Kidney epithelial cell (primary cell): ENCODE data around the gene ARF1. TPM values are rescaled to one million over a fixed set of nuclear protein-coding genes. Genes with fewer than 3 reads are reported as not detected.

Experiments used
- DNase-seq: peaks from one replicate; pipeline ENCODE4 v3.0.0-alpha.2; 2010; ENCODE audit warnings: low read depth
- H3K27me3 ChIP-seq: 2 replicates; pipeline ENCODE4 v1.6.0; 2011; ENCODE audit warnings: low read length; ENCODE audit not compliant: control insufficient read depth, insufficient read depth
- H3K36me3 ChIP-seq: 2 replicates; pipeline ENCODE4 v1.5.1; 2011; ENCODE audit warnings: low read length; ENCODE audit not compliant: control insufficient read depth, insufficient read depth
- H3K4me3 ChIP-seq: 2 replicates; pipeline ENCODE4 v1.5.1; 2011; ENCODE audit warnings: low read depth, mild to moderate bottlenecking, control low read depth, low read length
- CTCF ChIP-seq: IDR thresholded peaks from 2 replicates; pipeline ENCODE4 v1.5.1; 2011; ENCODE audit warnings: mild to moderate bottlenecking, moderate library complexity, low read length, control low read depth, inconsistent platforms; ENCODE audit not compliant: insufficient read depth, poor library complexity, severe bottlenecking
- total RNA-seq: library from RNA; depleted of rRNA; stranded (reverse); fragments of >200 nt; gene quantifications from 2 replicates; pipeline ENCODE4 v1.2.3, GENCODE V29; 2015

ARF1 gene
- total RNA-seq, 1 donor from 2014 or later, result 479 TPM

GRCh38 chr1:228081144-228081543 lies 1.4 kb upstream of the ARF1 start:
- DNase-seq, result no peak
- peak overlapping the region; percentile 85 for H3K4me3 ChIP-seq
- H3K27me3 ChIP-seq, result no peaks in the 10 kb centered on the region
- H3K36me3 ChIP-seq, result no peaks in the 10 kb centered on the region
- TF ChIP-seq CTCF, result no peak

- Histone ChIP-seq H3K36me3 (no peaks in the 10 kb centered on the region), H3K4me3 (peak overlapping the region; percentile 85), H3K27me3 (no peaks in the 10 kb centered on the region)
- no peak for DNase-seq
- TF ChIP-seq CTCF, result no peak
These were observed 812 bp upstream of the ARF1 start for GRCh38 chr1:228081578-228082213.

GRCh38 chr1:228082918-228083870 lies 686 bp downstream of the ARF1 start:
- H3K27me3 ChIP-seq, result no peaks in the 10 kb centered on the region
- DNase-seq, result no peak
- peak overlapping the region; percentile 97 for H3K4me3 ChIP-seq
- no peaks in the 10 kb centered on the region for H3K36me3 ChIP-seq
- TF ChIP-seq CTCF, result no peak

GRCh38 chr1:228083871-228084278 lies 1.4 kb downstream of the ARF1 start:
- DNase-seq, result no peak
- H3K27me3 ChIP-seq, result no peaks in the 10 kb centered on the region
- H3K4me3 ChIP-seq, result peak overlapping the region; percentile 97
- TF ChIP-seq CTCF, result no peak
- no peaks in the 10 kb centered on the region for H3K36me3 ChIP-seq

- DNase-seq, result no peak
- Histone ChIP-seq H3K4me3 (peak overlapping the region; percentile 97), H3K27me3 (no peaks in the 10 kb centered on the region), H3K36me3 (no peaks in the 10 kb centered on the region)
- no peak for TF ChIP-seq CTCF
These were observed 1.8 kb downstream of the ARF1 start for GRCh38 chr1:228084325-228084724.
